Measurements from ENCODE around the gene CAPN10.

Gene CAPN10

GRCh38 chr2:240630771-240631547 is 44.4 kb downstream of the CAPN10 start:
- Histone ChIP-seq H3K27me3 (ENCODE audit: control insufficient read depth in 3 of 3, insufficient read depth in 3 of 3, low read depth in 1 of 3, low read length in 3 of 3) (no peaks in the 10 kb centered on the region), H4K8ac (ENCODE audit: low read depth, low read length) (peak overlapping the region; percentile 65), H2AFZ (ENCODE audit: low read length) (no peak overlapping the region), H3K4me2 (ENCODE audit: insufficient read depth, low read length, poor library complexity, severe bottlenecking) (no peak overlapping the region), H3K4me3 (ENCODE audit: low read length in 2 of 2) (no peak overlapping the region), H3K4me1 (ENCODE audit: control insufficient read depth in 2 of 2, insufficient read depth in 1 of 2, low read depth in 1 of 2, low read length in 2 of 2) (peaks cover 5 to 9% of the 10 kb centered on the region in 2 donors), H2BK15ac (ENCODE audit: low read length) (no peak overlapping the region), H3K9me3 (replicated peaks in 1 of 2; ENCODE audit: control insufficient read depth in 2 of 2, insufficient read depth in 1 of 2, low read depth in 1 of 2, low read length in 2 of 2) (peaks cover 4 to 16% of the 10 kb centered on the region in 2 donors), H3K4ac (ENCODE audit: low read length) (no peak overlapping the region), H3K79me1 (ENCODE audit: low read depth, low read length) (peaks cover 3% of the 10 kb centered on the region), H3K36me3 (replicated peaks in 1 of 2; ENCODE audit: control insufficient read depth in 2 of 2, insufficient read depth in 2 of 2, low read length in 2 of 2) (no peaks in the 10 kb centered on the region), H3K23ac (ENCODE audit: low read depth, low read length, poor library complexity) (peak overlapping the region; percentile 43), H2AK5ac (ENCODE audit: low read depth, low read length) (peak overlapping the region; percentile 46), H3K14ac (ENCODE audit: low read length) (peak overlapping the region; percentile 89), H2BK12ac (ENCODE audit: low read length) (peak overlapping the region; percentile 73), H2BK120ac (ENCODE audit: low read depth, low read length) (no peak overlapping the region), H3K9ac (ENCODE audit: low read depth, low read length, poor library complexity) (no peak overlapping the region), H3K18ac (ENCODE audit: low read length) (no peak overlapping the region), H4K91ac (ENCODE audit: low read depth, low read length, poor library complexity) (no peak overlapping the region), H3K27ac (replicated peaks; ENCODE audit: low read length) (no peak overlapping the region), H2BK5ac (ENCODE audit: low read length) (no peak overlapping the region)
- no CpG with 5 or more reads among the region's 21 CpGs for whole genome bisulfite sequencing, 2 donors (ENCODE audit: extremely low coverage in 2 of 2, insufficient read length in 2 of 2, insufficient replicate concordance in 1 of 2)
- DNase-seq (ENCODE audit: low spot score): no peak

DNA sequence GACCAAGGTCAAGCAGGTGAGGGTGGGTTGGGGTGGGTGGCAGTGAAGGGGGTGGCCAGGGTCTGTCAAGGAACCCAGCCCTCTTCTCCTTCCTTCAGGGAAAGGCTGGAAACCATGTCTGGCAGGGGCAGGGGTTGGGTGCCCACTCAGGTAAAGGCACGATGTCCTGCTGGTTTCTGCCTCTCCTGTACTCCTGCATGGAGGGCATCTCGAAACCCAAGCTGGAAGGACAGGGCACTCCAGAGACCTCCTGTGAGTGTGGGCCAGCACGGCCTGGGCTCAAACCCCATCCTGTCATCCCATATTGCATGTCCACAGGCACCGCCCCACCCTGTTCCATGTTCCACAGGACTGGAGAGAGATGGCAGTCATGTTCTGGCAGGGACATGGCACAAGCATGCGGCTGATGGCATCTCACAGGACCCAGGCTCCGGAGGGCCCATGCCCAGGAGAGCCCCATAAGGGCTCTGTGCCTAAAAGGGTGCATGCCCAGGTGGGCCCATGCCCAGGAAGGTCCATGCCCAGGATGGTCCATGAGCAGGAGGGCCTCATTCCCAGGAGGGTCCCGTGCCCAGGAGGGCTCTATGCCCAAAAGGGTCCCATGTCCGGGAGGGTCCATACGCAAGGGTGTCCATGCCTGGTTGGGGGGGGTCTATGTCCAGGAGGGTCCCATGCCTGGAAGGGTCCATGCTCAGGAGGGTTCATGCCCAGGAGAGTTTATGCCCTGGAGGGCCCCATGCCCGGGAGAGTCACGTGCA is 45.2 kb downstream of the CAPN10 start:
- no CpG with 5 or more reads among the region's 11 CpGs for WGBS, 2 donors (ENCODE audit: extremely low coverage in 2 of 2, insufficient read length in 2 of 2, insufficient replicate concordance in 1 of 2)
- no peak overlapping the region for H4K8ac ChIP-seq (ENCODE audit: low read depth, low read length)
- no peak overlapping the region for H3K23ac ChIP-seq (ENCODE audit: low read depth, low read length, poor library complexity)
- H3K14ac ChIP-seq (ENCODE audit: low read length): peak overlapping the region; percentile 21
- peak overlapping the region; percentile 76 for H3K18ac ChIP-seq (ENCODE audit: low read length)
- no peaks in the 10 kb centered on the region for H3K36me3 ChIP-seq (replicated peaks in 1 of 2; ENCODE audit: control insufficient read depth in 2 of 2, insufficient read depth in 2 of 2, low read length in 2 of 2)
- DNase-seq (ENCODE audit: low spot score): no peak
- no peak overlapping the region for H2BK12ac ChIP-seq (ENCODE audit: low read length)
- no peak overlapping the region for H3K4me2 ChIP-seq (ENCODE audit: insufficient read depth, low read length, poor library complexity, severe bottlenecking)
- no peak overlapping the region for H2BK15ac ChIP-seq (ENCODE audit: low read length)
- H3K79me1 ChIP-seq (ENCODE audit: low read depth, low read length): peaks cover 3% of the 10 kb centered on the region
- H4K91ac ChIP-seq (ENCODE audit: low read depth, low read length, poor library complexity): no peak overlapping the region
- H2BK5ac ChIP-seq (ENCODE audit: low read length): no peak overlapping the region
- H2AK5ac ChIP-seq (ENCODE audit: low read depth, low read length): no peak overlapping the region
- H2BK120ac ChIP-seq (ENCODE audit: low read depth, low read length): no peak overlapping the region
- peaks cover 5 to 9% of the 10 kb centered on the region in 2 donors for H3K4me1 ChIP-seq (ENCODE audit: control insufficient read depth in 2 of 2, insufficient read depth in 1 of 2, low read depth in 1 of 2, low read length in 2 of 2)
- H2AFZ ChIP-seq (ENCODE audit: low read length): no peak overlapping the region
- no peak overlapping the region for H3K4ac ChIP-seq (ENCODE audit: low read length)
- H3K9me3 ChIP-seq (replicated peaks in 1 of 2; ENCODE audit: control insufficient read depth in 2 of 2, insufficient read depth in 1 of 2, low read depth in 1 of 2, low read length in 2 of 2): peaks cover 4 to 16% of the 10 kb centered on the region in 2 donors
- H3K27me3 ChIP-seq (ENCODE audit: control insufficient read depth in 3 of 3, insufficient read depth in 3 of 3, low read depth in 1 of 3, low read length in 3 of 3): no peaks in the 10 kb centered on the region
- H3K9ac ChIP-seq (ENCODE audit: low read depth, low read length, poor library complexity): peak overlapping the region; percentile 44
- peak overlapping the region in 1 of 2 donors; percentile 0 for H3K4me3 ChIP-seq (ENCODE audit: low read length in 2 of 2)
- no peak overlapping the region for H3K27ac ChIP-seq (replicated peaks; ENCODE audit: low read length)

DNA sequence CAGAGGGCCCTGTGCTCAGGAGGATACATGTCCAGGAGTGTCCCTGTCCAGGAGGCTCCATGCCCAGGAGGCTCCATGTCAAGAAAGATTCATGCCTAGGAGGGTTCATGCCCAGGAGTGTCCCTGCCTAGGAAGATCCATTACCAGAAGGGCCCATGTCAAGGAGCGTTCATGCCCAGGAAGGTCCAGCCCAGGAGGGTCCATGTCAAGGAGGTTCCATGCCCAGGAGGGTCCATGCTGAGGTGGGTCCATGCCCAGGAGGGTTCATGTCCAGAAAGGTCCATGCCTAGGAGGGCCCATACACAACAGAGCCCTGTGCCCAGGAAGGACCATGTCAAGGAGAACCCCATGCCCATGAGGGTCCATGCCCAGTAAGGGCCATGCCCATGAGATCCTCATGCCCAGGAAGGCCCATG is 45.8 kb downstream of the CAPN10 start:
- Histone ChIP-seq H3K18ac (ENCODE audit: low read length) (no peak overlapping the region), H2BK120ac (ENCODE audit: low read depth, low read length) (no peak overlapping the region), H3K23ac (ENCODE audit: low read depth, low read length, poor library complexity) (no peak overlapping the region), H2BK5ac (ENCODE audit: low read length) (no peak overlapping the region), H3K4ac (ENCODE audit: low read length) (no peak overlapping the region), H3K36me3 (replicated peaks in 1 of 2; ENCODE audit: control insufficient read depth in 2 of 2, insufficient read depth in 2 of 2, low read length in 2 of 2) (no peaks in the 10 kb centered on the region), H3K9ac (ENCODE audit: low read depth, low read length, poor library complexity) (no peak overlapping the region), H2BK15ac (ENCODE audit: low read length) (no peak overlapping the region), H3K14ac (ENCODE audit: low read length) (no peak overlapping the region), H3K4me2 (ENCODE audit: insufficient read depth, low read length, poor library complexity, severe bottlenecking) (no peak overlapping the region), H4K8ac (ENCODE audit: low read depth, low read length) (no peak overlapping the region), H4K91ac (ENCODE audit: low read depth, low read length, poor library complexity) (no peak overlapping the region), H3K27ac (replicated peaks; ENCODE audit: low read length) (no peak overlapping the region), H3K79me1 (ENCODE audit: low read depth, low read length) (peaks cover 3% of the 10 kb centered on the region), H3K9me3 (replicated peaks in 1 of 2; ENCODE audit: control insufficient read depth in 2 of 2, insufficient read depth in 1 of 2, low read depth in 1 of 2, low read length in 2 of 2) (peaks cover 4 to 16% of the 10 kb centered on the region in 2 donors), H2AK5ac (ENCODE audit: low read depth, low read length) (no peak overlapping the region), H3K4me3 (ENCODE audit: low read length in 2 of 2) (peak overlapping the region in 1 of 2 donors; percentile 18), H2AFZ (ENCODE audit: low read length) (no peak overlapping the region), H3K4me1 (ENCODE audit: control insufficient read depth in 2 of 2, insufficient read depth in 1 of 2, low read depth in 1 of 2, low read length in 2 of 2) (peaks cover 3 to 5% of the 10 kb centered on the region in 2 donors), H3K27me3 (ENCODE audit: control insufficient read depth in 3 of 3, insufficient read depth in 3 of 3, low read depth in 1 of 3, low read length in 3 of 3) (no peaks in the 10 kb centered on the region), H2BK12ac (ENCODE audit: low read length) (no peak overlapping the region)
- no peak for DNase-seq (ENCODE audit: low spot score)
- WGBS, 2 donors (ENCODE audit: extremely low coverage in 2 of 2, insufficient read length in 2 of 2, insufficient replicate concordance in 1 of 2): no CpG with 5 or more reads among the region's 1 CpG

Measured in neuronal stem cell (in vitro differentiated cells).